ENCODE data around the gene HPCAL4. TPM values are rescaled to one million over a fixed set of nuclear protein-coding genes. Genes with fewer than 3 reads are reported as not detected.

HPCAL4 gene
- total and polyA plus RNA-seq, 9 of the 15 experiments (the other 6 are each of a cell fraction or from before 2014, with no cell fraction given), result 0.01 to 0.04 (median 0.04) TPM; not detected in 4

GRCh38 chr1:39668894-39669293 is 22.3 kb downstream of the HPCAL4 start:
- Histone ChIP-seq H3K27me3 (ENCODE audit: control insufficient read depth in 2 of 2, insufficient read depth in 2 of 2, low read length in 2 of 2) (peaks cover 26 to 60% of the 10 kb centered on the region in 2 experiments), H3K4me3 (no peak overlapping the region), H2AFZ (ENCODE audit: low read depth, low read length) (no peak overlapping the region), H3K9me3 (replicated peaks; ENCODE audit: control insufficient read depth, insufficient read depth, low read depth, low read length) (no peaks in the 10 kb centered on the region), H3K9ac (ENCODE audit: insufficient read depth in 1 of 2, low read depth in 2 of 2, low read length in 2 of 2) (0 out of 4 replicates have a peak overlapping the region, but pooled peaks of 1 of the 2 experiments have one; percentile 6), H3K9me1 (ENCODE audit: control insufficient read depth, insufficient read depth, low read length) (peaks cover 2% of the 10 kb centered on the region), H3K4me1 (replicated peaks in 1 of 2; ENCODE audit: control insufficient read depth in 2 of 2, insufficient read depth in 2 of 2, low read length in 2 of 2) (peaks cover 0 to 18% of the 10 kb centered on the region in 2 experiments; a peak in 2 of 5 replicates), H4K20me1 (replicated peaks; ENCODE audit: control insufficient read depth, insufficient read depth, low read length) (0 out of 2 replicates have a peak, but pooled peaks cover 6% of the 10 kb centered on the region), H3K4me2 (ENCODE audit: insufficient read depth, low read length) (no peak overlapping the region), H3K36me3 (ENCODE audit: control insufficient read depth, insufficient read depth, low read length) (no peaks in the 10 kb centered on the region), H3K79me2 (ENCODE audit: control insufficient read depth, insufficient read depth, low read length) (no peaks in the 10 kb centered on the region), H3K27ac (ENCODE audit: extremely low read depth, low read depth, low read length) (no peak overlapping the region)
- ChIA-PET CTCF (ENCODE audit: low intra/inter-chr PET ratio) (no interaction called here), POLR2A (interaction anchor here (0.6 to 1.2 kb wide), 6 partner anchors 9 to 131 kb away, joined by 3 to 7 read pairs (median 4); no protein-coding TSS in a partner anchor)
- no TSS peak for BruUV-seq (replicated peaks)
- TF ChIP-seq RBM25 (IDR thresholded peaks at IDR 0.05; ENCODE audit: low read depth, low read length, severe bottlenecking) (no peak), XRCC5 (IDR thresholded peaks at IDR 0.05; ENCODE audit: low read depth, low read length) (no peak), GTF2E2 (tag; IDR thresholded peaks at IDR 0.05) (no peak), STAT5B (CRISPR knock-in tag; IDR thresholded peaks at IDR 0.05) (no peak), LARP7 (IDR thresholded peaks at IDR 0.05) (no peak), SUPT5H (IDR thresholded peaks at IDR 0.05) (no peak), DMBX1 (CRISPR knock-in tag; IDR thresholded peaks at IDR 0.05; ENCODE audit: borderline replicate concordance) (no peak), SAFB2 (IDR thresholded peaks at IDR 0.05; ENCODE audit: borderline replicate concordance, low read depth, low read length, severe bottlenecking) (no peak), ZNF174 (CRISPR knock-in tag; IDR thresholded peaks at IDR 0.05) (no peak), NR2C2 (CRISPR knock-in tag; IDR thresholded peaks at IDR 0.05) (no peak), NR2C2 (tag; IDR thresholded peaks at IDR 0.05) (no peak), DDX20 (tag; IDR thresholded peaks at IDR 0.05; ENCODE audit: low read depth) (no peak), MCM5 (IDR thresholded peaks at IDR 0.05; ENCODE audit: low read depth) (no peak), NFIC (IDR thresholded peaks at IDR 0.05) (no peak), ZNF316 (IDR thresholded peaks at IDR 0.05) (no peak)
- FAIRE-seq, result no peak
- 9% methylated on average over 3 of the region's 3 CpGs for WGBS (ENCODE audit: insufficient coverage, low coverage, missing lambda C conversion rate)
- in situ Hi-C loops (cut with MboI), result no loop called here
- intact Hi-C loops (cut with micrococcal nuclease), result no loop called here
- ATAC-seq, result no peak
- no peak for DNase-seq (ENCODE audit: extremely low read depth in 1 of 4, low spot score in 3 of 4)
